ELR (cell line): ENCODE data around the gene CRISP1.
A peak's percentile ranks its signal among the peaks of the same experiment; 100 is the strongest.
"Not testable (repeated sequence)": the region's sequence is repeated elsewhere in the genome, so short reads cannot be mapped to it uniquely, and the experiment has no call there.

Experiments used
- DNase-seq: peaks from one replicate; pipeline ENCODE4 v3.0.0-alpha.2; 2015; ENCODE audit warnings: low read depth

CRISP1 gene

DNA sequence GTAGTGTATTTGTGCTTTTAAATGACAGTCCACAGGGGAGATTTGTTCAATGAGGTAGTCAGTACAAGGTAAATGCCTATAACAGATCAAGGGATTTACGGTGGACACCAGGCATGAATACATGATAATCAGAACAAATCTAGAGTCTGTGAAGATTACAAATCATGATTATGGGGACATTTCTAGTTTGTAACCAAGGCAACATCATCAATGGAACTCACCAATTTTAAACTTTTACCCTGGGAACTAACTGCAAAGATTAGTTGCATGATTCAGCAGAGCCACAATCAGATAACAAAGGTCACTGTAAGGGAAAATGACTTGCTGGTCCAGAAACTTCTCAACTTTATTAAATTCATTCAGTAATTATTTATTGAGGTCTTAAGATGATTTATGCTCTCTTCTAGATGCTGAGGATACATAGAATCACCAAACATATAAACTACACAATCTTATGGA is at the start of gene CRISP1:
CRISP1 (minus strand) TSS at position 51 of the 459 bp plus-strand sequence. CDS start 9,135 bp downstream, outside the sequence.
- DNase-seq = no peak

- no peak for DNase-seq
These were observed 48.7 kb upstream of the CRISP1 start for GRCh38 chr6:49915035-49915434.

DNA sequence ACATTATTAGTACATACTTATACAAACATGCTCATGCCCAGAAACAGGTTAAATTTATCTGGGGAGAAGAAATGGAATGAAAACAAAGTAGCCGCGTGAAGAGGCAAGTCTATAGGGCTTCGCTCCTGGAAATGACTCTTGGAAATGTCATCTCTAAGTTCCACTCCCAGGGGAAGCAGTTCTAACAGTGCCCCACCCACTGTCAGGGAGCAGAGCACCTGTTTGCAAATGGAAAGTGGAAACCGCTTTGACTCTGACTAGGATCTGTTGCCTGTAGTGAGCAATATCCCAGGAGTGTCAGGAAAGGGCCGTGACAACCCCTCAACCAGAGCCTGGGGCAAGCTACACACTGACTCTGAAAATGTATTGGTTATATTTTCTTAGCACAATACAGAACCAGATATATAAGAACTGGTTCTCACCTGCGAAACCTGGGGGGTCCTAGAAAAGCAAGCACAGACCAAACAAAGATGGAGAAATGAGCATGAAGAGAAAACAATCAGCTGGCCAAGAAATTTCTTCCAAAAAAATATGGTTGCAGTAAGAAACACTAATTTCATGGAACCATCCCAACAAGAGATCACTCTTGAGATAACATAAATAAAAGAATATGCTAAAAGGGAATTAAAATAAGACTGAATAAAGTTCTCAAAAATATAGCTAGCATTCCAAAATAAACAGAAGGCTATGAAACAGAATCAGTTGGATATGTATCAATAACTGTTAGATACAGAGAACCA is 47.5 kb upstream of the CRISP1 start:
- no peak for DNase-seq

- no peak for DNase-seq
These were observed 45.9 kb upstream of the CRISP1 start for GRCh38 chr6:49912196-49912595.

- DNase-seq = no peak
These were observed 44.9 kb upstream of the CRISP1 start for GRCh38 chr6:49911252-49911651.

DNA sequence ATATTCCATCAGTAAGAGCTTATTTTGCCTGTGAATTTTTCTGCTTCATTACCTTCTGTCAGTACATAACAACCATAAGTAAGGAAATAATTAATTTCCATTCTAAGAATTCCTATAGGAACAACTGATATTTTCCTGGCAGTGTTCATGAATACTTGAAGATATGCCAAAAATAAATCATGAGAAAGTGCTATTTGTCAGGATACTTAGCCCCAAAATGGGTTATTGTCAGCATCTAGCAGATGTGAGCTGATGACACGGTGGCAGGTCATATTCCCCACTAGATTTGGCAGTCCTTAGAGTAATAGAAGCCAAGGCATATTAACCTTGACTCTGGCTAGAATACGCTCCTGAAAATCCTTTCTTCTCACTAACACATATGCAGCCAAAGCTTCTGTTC is 43.2 kb upstream of the CRISP1 start:
- DNase-seq = no peak

- no peak for DNase-seq
These were observed 40.2 kb upstream of the CRISP1 start for GRCh38 chr6:49906526-49906925.

DNA sequence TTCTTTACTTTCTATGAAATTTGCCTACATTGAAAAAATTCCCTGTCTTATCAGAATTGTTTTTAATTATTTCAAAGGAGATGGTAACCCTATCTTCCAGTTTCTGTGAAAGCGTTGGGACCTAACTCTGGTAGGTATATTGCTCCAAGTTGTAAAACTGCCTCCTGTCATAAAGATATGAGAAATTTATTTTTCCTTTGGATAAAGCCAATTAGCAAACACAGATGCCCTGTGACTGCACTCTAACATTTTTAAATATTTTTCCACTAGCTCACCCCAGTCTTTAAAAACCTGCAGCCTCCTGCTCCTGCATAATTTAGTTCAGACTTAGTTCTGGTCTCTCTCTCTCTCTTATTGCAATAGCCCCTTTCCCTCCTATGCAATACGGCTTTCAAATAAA is 39.0 kb upstream of the CRISP1 start:
- DNase-seq = no peak

DNA sequence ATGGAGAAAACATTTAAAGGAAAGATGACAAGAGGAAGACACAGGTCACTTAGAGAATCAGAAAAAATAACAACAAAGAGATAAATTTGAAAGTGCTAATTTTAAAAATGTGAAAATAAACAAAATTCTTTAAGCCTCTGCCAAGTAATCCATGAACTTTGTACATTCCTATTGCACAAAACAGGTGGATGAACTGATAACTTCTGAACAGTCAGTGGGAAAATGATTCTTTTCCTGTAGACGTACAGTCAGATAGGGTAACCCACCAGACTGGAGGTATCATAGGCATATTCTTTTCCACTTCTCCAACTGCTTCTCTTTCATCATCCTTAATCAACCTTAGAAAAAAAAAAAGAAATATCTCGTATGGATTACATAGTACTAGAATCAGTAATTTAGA is 36.5 kb upstream of the CRISP1 start:
- no peak for DNase-seq

GRCh38 chr6:49898904-49899566 is 32.7 kb upstream of the CRISP1 start:
- DNase-seq = no peak

DNA sequence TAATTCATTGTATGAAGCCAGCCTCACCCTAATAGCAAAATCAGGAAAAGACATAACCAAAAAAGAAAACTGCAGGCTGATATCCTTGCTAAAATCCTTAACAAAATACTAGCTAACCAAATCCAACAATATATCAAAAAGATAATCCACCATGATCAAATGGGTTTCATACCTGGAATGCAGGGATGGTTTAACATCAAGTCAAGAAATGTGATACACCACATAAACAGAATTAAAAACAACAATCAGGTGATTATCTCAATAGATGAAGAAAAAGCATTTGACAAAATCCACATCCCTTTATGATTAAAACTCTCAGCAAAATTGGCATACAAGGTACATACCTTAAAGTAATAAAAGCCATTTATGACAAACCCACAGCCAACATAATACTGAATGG is 29.2 kb upstream of the CRISP1 start:
- not testable (repeated sequence) for DNase-seq

DNA sequence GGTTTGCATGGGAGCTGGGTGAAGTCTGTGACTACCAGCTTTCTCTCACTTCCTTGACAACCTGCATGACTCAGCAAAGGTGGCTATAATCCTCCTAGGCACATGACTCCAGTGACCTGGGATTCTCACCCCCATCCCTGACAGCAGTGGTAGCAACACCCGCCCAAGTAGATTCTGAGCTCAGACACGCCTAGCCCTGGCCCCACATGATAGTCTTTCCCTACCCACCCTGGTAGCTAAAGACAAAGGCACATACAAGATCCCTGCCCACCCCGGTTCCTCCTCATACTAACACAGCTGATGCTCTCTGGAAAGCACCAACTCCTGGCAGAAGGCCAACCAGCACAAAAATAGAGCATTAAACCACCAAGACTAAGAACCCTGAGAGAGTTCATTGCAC is 25.9 kb upstream of the CRISP1 start:
- DNase-seq = no peak

GRCh38 chr6:49890988-49891387 is 24.7 kb upstream of the CRISP1 start:
- no peak for DNase-seq

DNA sequence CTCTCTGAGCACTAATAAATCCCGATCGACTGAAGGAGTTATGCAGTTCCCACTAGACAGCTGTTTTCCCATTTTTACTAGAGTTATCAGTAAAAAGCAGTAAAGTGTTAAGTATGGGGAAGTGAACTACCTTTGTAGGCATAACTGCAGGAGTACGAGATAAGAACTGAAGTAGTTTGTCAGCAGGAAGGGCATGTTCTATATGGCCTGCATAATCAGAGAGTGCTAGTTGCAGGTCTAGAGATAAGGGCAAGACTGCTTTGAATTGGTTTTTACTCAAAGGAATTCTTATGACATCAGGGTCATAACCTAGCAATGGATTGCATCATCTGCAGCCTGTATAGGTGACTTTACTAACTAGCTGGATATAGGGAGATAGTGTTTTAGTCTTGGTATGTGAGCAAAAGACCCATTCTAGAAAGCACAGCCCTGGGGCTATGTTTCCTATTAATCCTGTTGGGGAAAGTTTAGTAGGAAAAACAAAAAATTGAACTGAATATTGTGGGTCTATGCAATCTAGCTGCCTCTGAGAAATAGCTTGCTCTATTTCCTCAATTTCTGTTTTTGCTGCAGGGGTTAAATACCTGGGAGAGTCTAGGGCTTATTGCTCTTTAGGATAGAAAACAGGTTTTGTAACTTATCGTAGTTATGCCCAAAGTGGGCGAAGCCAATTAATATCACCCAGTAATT is 22.6 kb upstream of the CRISP1 start:
- DNase-seq = no peak

DNA sequence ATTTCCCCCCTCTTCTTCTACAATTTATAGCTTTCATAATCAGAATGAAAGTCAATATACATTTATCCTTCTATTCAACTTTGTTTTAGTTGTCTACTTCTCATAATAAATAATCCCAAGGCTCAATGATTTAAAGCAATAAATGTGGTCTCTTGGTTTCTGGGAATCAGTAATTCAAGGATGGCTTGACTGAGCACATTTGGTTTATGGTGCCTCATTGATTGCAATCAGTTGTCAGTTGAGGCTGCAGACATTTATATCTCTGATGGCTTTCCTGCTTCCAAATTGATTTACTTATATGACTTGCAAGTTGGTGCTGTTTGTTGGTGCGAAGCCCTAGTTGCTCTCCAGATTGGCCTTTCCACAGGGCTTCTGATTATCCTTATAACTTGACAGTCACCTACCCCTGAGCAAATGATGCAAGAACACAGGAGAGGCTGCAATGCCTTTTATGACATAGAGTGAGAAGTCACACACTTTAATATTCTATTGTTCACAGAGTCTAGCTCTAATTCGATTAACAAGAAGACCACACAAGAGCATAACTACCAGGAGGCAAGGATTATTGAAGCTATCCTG is 2.7 kb upstream of the CRISP1 start:
- DNase-seq = no peak

DNA sequence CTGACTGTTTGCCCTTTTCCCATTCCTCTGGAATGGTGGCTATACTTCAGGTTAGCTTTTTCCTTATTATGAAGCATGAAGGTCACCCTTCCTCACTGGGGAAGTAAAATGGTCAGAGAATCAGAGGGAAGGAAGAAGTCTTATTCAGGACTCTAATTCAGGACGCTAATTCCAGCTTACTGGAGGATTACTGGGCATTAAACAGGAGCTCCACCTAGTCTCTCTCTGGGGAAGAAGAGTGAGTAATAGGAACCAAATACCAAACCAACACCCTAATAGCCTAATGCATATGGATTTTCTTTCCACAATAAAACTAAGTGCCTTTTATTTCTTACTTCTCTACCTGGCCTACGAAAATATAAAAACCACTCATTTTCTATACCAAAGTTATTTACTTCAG is 10.1 kb downstream of the CRISP1 start:
- no peak for DNase-seq

DNA sequence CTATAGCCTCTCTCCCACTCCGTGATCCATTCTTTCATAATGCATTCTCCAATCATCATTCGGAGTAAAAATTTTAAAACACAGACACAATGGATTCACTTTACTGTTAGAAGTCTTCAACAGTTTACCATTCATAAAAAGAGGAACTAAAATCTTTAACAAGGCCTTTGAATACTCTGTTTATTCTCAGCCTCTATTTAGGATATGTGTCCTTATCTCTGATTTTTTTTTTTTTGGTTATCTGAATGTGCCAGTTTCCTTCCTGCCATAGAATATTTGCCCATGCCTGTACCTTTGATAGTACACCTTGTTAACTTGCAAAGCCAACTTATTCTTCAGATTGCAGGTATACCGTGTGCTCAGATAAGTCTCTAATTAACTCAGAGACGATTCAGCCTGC is 11.1 kb downstream of the CRISP1 start:
- no peak for DNase-seq

- DNase-seq = no peak
These were observed 13.4 kb downstream of the CRISP1 start for GRCh38 chr6:49852975-49853374.

- DNase-seq = peak; percentile 71
These were observed 17.0 kb downstream of the CRISP1 start for GRCh38 chr6:49849213-49849907.

DNA sequence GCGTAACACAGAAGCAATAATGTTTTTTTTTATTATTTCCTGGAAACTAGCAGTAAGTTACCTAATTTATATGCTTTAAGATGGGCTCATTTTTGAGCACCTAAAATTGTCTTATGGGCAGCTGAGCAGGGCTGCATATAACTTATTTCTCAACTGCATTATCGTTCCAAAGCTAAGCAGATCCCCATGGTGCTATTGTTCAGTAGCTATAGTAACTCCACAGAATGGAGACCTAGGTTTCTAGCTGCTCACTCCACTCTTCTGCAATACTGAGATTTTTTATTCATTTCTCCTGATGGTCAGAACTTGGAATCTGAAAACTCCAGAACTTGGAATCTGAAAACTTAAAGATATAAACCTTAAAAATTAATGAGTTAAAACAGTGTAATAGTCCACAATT is 18.7 kb downstream of the CRISP1 start:
- no peak for DNase-seq

DNA sequence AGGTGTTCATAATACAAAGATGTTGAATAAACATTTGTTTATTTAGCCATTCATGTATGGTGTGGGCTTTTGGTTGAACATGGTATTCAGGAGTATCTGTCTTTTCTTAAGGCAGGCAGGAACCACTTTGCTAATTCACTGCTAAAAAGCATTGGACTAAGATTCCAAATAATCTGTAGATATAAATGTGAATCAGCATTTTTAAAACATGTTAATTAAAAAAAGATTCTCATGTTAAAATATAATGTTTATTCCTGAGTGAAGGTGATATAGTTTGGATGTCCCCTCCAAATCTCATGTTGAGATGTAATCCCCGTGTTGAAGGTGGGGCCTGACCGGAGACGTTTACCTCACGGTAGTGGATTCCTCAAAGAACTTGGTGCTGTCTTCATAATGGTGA is 19.3 kb downstream of the CRISP1 start:
- no peak for DNase-seq

GRCh38 chr6:49841424-49841823 is 24.9 kb downstream of the CRISP1 start:
- DNase-seq = no peak
